Heart left ventricle (tissue), 13 donors: ENCODE results near the gene ATOH7.
A peak's percentile ranks its signal among the peaks of the same experiment; 100 is the strongest.

Experiments
- POLR2A ChIP-seq, 2 donors: fragments of 450-650 bp; IDR thresholded peaks; one replicate each; pipeline ENCODE4 v1.6.1; 2017; ENCODE audit warnings: antibody characterized with exemption in 2 of 2, mild to moderate bottlenecking in 2 of 2, moderate library complexity in 2 of 2
- TF ChIP-seq, protein P1 (sequence below), 12 donors: fragments of 200-600 bp; sonication (generic) in 4 of 12; IDR thresholded peaks; one replicate each; pipeline versions ENCODE4 v1.5.0 to v1.8.0; 2018 to 2022; ENCODE audit warnings: antibody characterized with exemption in 12 of 12, mild to moderate bottlenecking in 5 of 12
- donor health status: ischemic (EF 13 %, LVEDD 7.1; RV severe dilation, severe dysfunction).
- donor health status: DM: no; HTN: yes; CAD: no.
- donor health status: DM: no; HTN: no; CAD: no.
- donor health status: ischemic (EF 25% LVEDD 6.9; RV normal size, moderate dysfunction).
- donor health status: ischemic (EF 25% LVEDD 5.7; RV mildly dilated, moderate dysfunction).
- donor health status: ischemic (EF 35%, LVEDD 5.7; RV mildly dilated, moderate dysfunction).
- donor health status: nonischemic (EF 11% LVEDD 7.7; RV severe dilation, severe dysfunction).
- donor health status: DM: yes; HTN: yes; CAD: no.
- donor health status: PGD.
- donor health status: ischemic (EF 29% LVEDD 5.4; RV normal size, mild dysfunction).
- donor health status: nonischemic (EF 23%, LVEDD 6.1; RV moderate dilation, normal function).

DNA sequence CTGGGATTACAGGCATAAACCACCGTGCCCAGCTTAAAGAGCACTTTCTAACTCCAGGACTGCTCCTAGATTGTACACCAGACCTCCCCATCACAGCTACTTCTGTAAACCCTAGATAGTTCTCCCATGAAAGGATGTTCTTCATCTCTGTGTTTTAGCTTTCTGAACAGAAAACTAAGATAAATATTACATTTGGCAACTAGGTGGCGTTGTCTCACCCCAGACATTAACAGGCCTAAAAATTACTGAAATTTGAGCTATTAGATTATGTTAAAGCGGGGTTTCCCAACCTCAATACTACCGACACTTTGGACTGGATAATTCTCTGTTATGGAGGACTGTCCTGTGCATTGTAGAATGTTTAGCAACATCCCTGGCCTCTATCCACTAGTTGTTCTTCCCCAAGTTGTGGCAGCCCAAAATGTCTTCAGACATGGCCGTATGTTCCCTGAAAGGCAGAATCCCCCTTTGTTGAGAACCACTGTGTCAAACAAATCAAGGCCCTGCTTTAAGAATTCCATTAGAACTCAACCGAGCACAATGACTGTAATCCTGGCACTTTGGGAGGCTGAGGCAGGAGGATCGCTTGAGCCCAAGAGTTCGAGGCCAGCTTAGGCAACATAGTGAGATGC, 19.1 kb downstream of the ATOH7 start:
- TF ChIP-seq, protein P1, sequence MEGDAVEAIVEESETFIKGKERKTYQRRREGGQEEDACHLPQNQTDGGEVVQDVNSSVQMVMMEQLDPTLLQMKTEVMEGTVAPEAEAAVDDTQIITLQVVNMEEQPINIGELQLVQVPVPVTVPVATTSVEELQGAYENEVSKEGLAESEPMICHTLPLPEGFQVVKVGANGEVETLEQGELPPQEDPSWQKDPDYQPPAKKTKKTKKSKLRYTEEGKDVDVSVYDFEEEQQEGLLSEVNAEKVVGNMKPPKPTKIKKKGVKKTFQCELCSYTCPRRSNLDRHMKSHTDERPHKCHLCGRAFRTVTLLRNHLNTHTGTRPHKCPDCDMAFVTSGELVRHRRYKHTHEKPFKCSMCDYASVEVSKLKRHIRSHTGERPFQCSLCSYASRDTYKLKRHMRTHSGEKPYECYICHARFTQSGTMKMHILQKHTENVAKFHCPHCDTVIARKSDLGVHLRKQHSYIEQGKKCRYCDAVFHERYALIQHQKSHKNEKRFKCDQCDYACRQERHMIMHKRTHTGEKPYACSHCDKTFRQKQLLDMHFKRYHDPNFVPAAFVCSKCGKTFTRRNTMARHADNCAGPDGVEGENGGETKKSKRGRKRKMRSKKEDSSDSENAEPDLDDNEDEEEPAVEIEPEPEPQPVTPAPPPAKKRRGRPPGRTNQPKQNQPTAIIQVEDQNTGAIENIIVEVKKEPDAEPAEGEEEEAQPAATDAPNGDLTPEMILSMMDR (IDR thresholded peaks at IDR 0.05) = peak; percentile 34 to 64 (median 50)
- TF ChIP-seq POLR2A (IDR thresholded peaks at IDR 0.05) = no peak
